ENCODE results near the gene ADAP2.
"Not testable (repeated sequence)": the region's sequence is repeated elsewhere in the genome, so short reads cannot be mapped to it uniquely, and the experiment has no call there.

ADAP2 gene

GRCh38 chr17:30929081-30929633 lies 7.4 kb downstream of the ADAP2 start:
- no peak for DNase-seq (ENCODE audit: extremely low read depth in 1 of 2, low read depth in 1 of 2)

GRCh38 chr17:30929861-30930260 lies 8.1 kb downstream of the ADAP2 start:
- not testable (repeated sequence) for DNase-seq (ENCODE audit: extremely low read depth in 1 of 2, low read depth in 1 of 2)

- no peak for DNase-seq (ENCODE audit: extremely low read depth in 1 of 2, low read depth in 1 of 2)
Observed at GRCh38 chr17:30930495-30930894, 8.8 kb downstream of the ADAP2 start.

- DNase-seq (ENCODE audit: extremely low read depth in 1 of 2, low read depth in 1 of 2) = not testable (repeated sequence)
Observed at GRCh38 chr17:30931582-30931981, 9.8 kb downstream of the ADAP2 start.

GRCh38 chr17:30933966-30934365 lies 12.2 kb downstream of the ADAP2 start:
- no peak for DNase-seq (ENCODE audit: extremely low read depth in 1 of 2, low read depth in 1 of 2)

GRCh38 chr17:30939051-30939689 lies 17.4 kb downstream of the ADAP2 start:
- no peak for DNase-seq (ENCODE audit: extremely low read depth in 1 of 2, low read depth in 1 of 2)

GRCh38 chr17:30942308-30943079 lies 20.7 kb downstream of the ADAP2 start:
- DNase-seq (ENCODE audit: extremely low read depth in 1 of 2, low read depth in 1 of 2) = no peak

- no peak for DNase-seq (ENCODE audit: extremely low read depth in 1 of 2, low read depth in 1 of 2)
Observed at GRCh38 chr17:30947796-30948195, 26.1 kb downstream of the ADAP2 start.

GRCh38 chr17:30950189-30950588 lies 28.4 kb downstream of the ADAP2 start:
- no peak for DNase-seq (ENCODE audit: extremely low read depth in 1 of 2, low read depth in 1 of 2)

- no peak for DNase-seq (ENCODE audit: extremely low read depth in 1 of 2, low read depth in 1 of 2)
Observed at GRCh38 chr17:30950669-30951399, 29.1 kb downstream of the ADAP2 start.

- DNase-seq (ENCODE audit: extremely low read depth in 1 of 2, low read depth in 1 of 2) = no peak
Observed at GRCh38 chr17:30952638-30953393, 31.1 kb downstream of the ADAP2 start.

- DNase-seq (ENCODE audit: extremely low read depth in 1 of 2, low read depth in 1 of 2) = no peak
Observed at GRCh38 chr17:30954046-30954830, 32.5 kb downstream of the ADAP2 start.

- no peak for DNase-seq (ENCODE audit: extremely low read depth in 1 of 2, low read depth in 1 of 2)
Observed at GRCh38 chr17:30956764-30957374, 35.1 kb downstream of the ADAP2 start.

GRCh38 chr17:30957741-30958140 lies 36.0 kb downstream of the ADAP2 start:
- no peak for DNase-seq (ENCODE audit: extremely low read depth in 1 of 2, low read depth in 1 of 2)

GRCh38 chr17:30958187-30958586 lies 36.4 kb downstream of the ADAP2 start:
- DNase-seq (ENCODE audit: extremely low read depth in 1 of 2, low read depth in 1 of 2) = no peak

- no peak for DNase-seq (ENCODE audit: extremely low read depth in 1 of 2, low read depth in 1 of 2)
Observed at GRCh38 chr17:30961209-30962188, 39.8 kb downstream of the ADAP2 start.

- not testable (repeated sequence) for DNase-seq (ENCODE audit: extremely low read depth in 1 of 2, low read depth in 1 of 2)
Observed at GRCh38 chr17:30964312-30964711, 42.6 kb downstream of the ADAP2 start.

GRCh38 chr17:30964876-30965275 lies 43.1 kb downstream of the ADAP2 start:
- DNase-seq (ENCODE audit: extremely low read depth in 1 of 2, low read depth in 1 of 2) = no peak

Data from stimulated activated CD8-positive, alpha-beta memory T cell treated with anti-CD3 and anti-CD28 coated beads, Interleukin-7, amount 100 ng/mL, for 48 hours (primary cell).